Nephron progenitor cell (in vitro differentiated cells): Measurements from ENCODE around the gene MMAB.
A peak's percentile ranks its signal among the peaks of the same experiment; 100 is the strongest.

ENCODE experiments used
- DNase-seq: peaks from one replicate; pipeline ENCODE4 v3.0.0; 2021
- H3K27ac Mint-ChIP-seq: 2 replicates; pipeline ENCODE4 v1.8.0; 2021; ENCODE audit warnings: mild to moderate bottlenecking, moderate library complexity, mixed read lengths
- H3K27me3 Mint-ChIP-seq: 2 replicates; pipeline ENCODE4 v1.8.0; 2021; ENCODE audit warnings: mild to moderate bottlenecking, low read depth, mixed read lengths; ENCODE audit not compliant: poor library complexity
- H3K36me3 Mint-ChIP-seq: 2 replicates; pipeline ENCODE4 v1.8.0; 2021; ENCODE audit warnings: low read depth, mixed read lengths
- H3K4me1 Mint-ChIP-seq: 2 replicates; pipeline ENCODE4 v1.8.0; 2021; ENCODE audit warnings: mixed read lengths
- H3K4me3 Mint-ChIP-seq: 2 replicates; pipeline ENCODE4 v1.8.0; 2021; ENCODE audit warnings: mild to moderate bottlenecking, moderate library complexity, mixed read lengths
- H3K9me3 Mint-ChIP-seq: 2 replicates; pipeline ENCODE4 v1.8.0; 2021; ENCODE audit warnings: mild to moderate bottlenecking, moderate library complexity, mixed read lengths
- CTCF ChIP-seq: fragments of 200-600 bp; sonication (generic); IDR thresholded peaks from 2 replicates; pipeline ENCODE4 v1.5.0; 2021; ENCODE audit warnings: antibody characterized with exemption

MMAB gene

GRCh38 chr12:109573914-109574244 is 575 bp upstream of the MMAB start:
- peaks cover 47% of the 10 kb centered on the region for H3K36me3 Mint-ChIP-seq
- DNase-seq, result no peak
- no peaks in the 10 kb centered on the region for H3K9me3 Mint-ChIP-seq
- peak overlapping the region; percentile 90 for H3K4me3 Mint-ChIP-seq
- H3K27ac Mint-ChIP-seq, result no peak overlapping the region
- H3K4me1 Mint-ChIP-seq, result peaks cover 34% of the 10 kb centered on the region
- no peak for TF ChIP-seq CTCF
- no peaks in the 10 kb centered on the region for H3K27me3 Mint-ChIP-seq

GRCh38 chr12:109572506-109572845 is 828 bp downstream of the MMAB start:
- H3K4me3 Mint-ChIP-seq, result peak overlapping the region; percentile 90
- peaks cover 34% of the 10 kb centered on the region for H3K4me1 Mint-ChIP-seq
- no peak for DNase-seq
- H3K27me3 Mint-ChIP-seq, result no peaks in the 10 kb centered on the region
- H3K36me3 Mint-ChIP-seq, result peaks cover 33% of the 10 kb centered on the region
- H3K27ac Mint-ChIP-seq, result peak overlapping the region; percentile 99
- TF ChIP-seq CTCF, result no peak
- H3K9me3 Mint-ChIP-seq, result no peaks in the 10 kb centered on the region

GRCh38 chr12:109571773-109572505 is 1.4 kb downstream of the MMAB start:
- peaks cover 28% of the 10 kb centered on the region for H3K36me3 Mint-ChIP-seq
- TF ChIP-seq CTCF, result no peak
- no peaks in the 10 kb centered on the region for H3K27me3 Mint-ChIP-seq
- peak overlapping the region; percentile 90 for H3K4me3 Mint-ChIP-seq
- H3K9me3 Mint-ChIP-seq, result no peaks in the 10 kb centered on the region
- no peak for DNase-seq
- peak overlapping the region; percentile 88 for H3K27ac Mint-ChIP-seq
- H3K4me1 Mint-ChIP-seq, result peaks cover 34% of the 10 kb centered on the region

GRCh38 chr12:109568486-109568885 is 4.8 kb downstream of the MMAB start:
- TF ChIP-seq CTCF, result no peak
- Mint-ChIP-seq H3K9me3 (no peaks in the 10 kb centered on the region), H3K36me3 (peaks cover 24% of the 10 kb centered on the region), H3K4me3 (no peak overlapping the region), H3K27me3 (no peaks in the 10 kb centered on the region), H3K27ac (peak overlapping the region; percentile 74), H3K4me1 (peaks cover 16% of the 10 kb centered on the region)
- no peak for DNase-seq

- peaks cover 14% of the 10 kb centered on the region for H3K4me1 Mint-ChIP-seq
- no peak overlapping the region for H3K4me3 Mint-ChIP-seq
- no peak for DNase-seq
- H3K36me3 Mint-ChIP-seq, result peaks cover 24% of the 10 kb centered on the region
- no peaks in the 10 kb centered on the region for H3K27me3 Mint-ChIP-seq
- peak overlapping the region; percentile 74 for H3K27ac Mint-ChIP-seq
- no peak for TF ChIP-seq CTCF
- H3K9me3 Mint-ChIP-seq, result no peaks in the 10 kb centered on the region
Measured at GRCh38 chr12:109567967-109568366, 5.3 kb downstream of the MMAB start.

GRCh38 chr12:109567296-109567695 is 6.0 kb downstream of the MMAB start:
- Mint-ChIP-seq H3K9me3 (no peaks in the 10 kb centered on the region), H3K27me3 (no peaks in the 10 kb centered on the region), H3K36me3 (peaks cover 28% of the 10 kb centered on the region), H3K27ac (no peak overlapping the region), H3K4me1 (peaks cover 8% of the 10 kb centered on the region), H3K4me3 (no peak overlapping the region)
- no peak for TF ChIP-seq CTCF
- no peak for DNase-seq
